ENCODE measurements around the gene RNF4.
"Not testable (repeated sequence)": the region's sequence is repeated elsewhere in the genome, so short reads cannot be mapped to it uniquely, and the experiment has no call there.

RNF4 gene

GRCh38 chr4:2546286-2546823 is 77.4 kb downstream of the RNF4 start:
- DNase-seq (ENCODE audit: low spot score) = no peak
- no peak for TF ChIP-seq CTCF (IDR thresholded peaks at IDR 0.05; ENCODE audit: extremely low read depth, missing control alignments)

- DNase-seq (ENCODE audit: low spot score) = not testable (repeated sequence)
Observed at GRCh38 chr4:2546961-2547691, 78.2 kb downstream of the RNF4 start.

- no peak for DNase-seq (ENCODE audit: low spot score)
- no peak for TF ChIP-seq CTCF (IDR thresholded peaks at IDR 0.05; ENCODE audit: extremely low read depth, missing control alignments)
Observed at GRCh38 chr4:2551118-2551517, 82.2 kb downstream of the RNF4 start.

GRCh38 chr4:2552806-2553205 is 83.9 kb downstream of the RNF4 start:
- DNase-seq (ENCODE audit: low spot score) = no peak
- TF ChIP-seq CTCF (IDR thresholded peaks at IDR 0.05; ENCODE audit: extremely low read depth, missing control alignments) = no peak

- TF ChIP-seq CTCF (IDR thresholded peaks at IDR 0.05; ENCODE audit: extremely low read depth, missing control alignments) = no peak
- no peak for DNase-seq (ENCODE audit: low spot score)
Observed at GRCh38 chr4:2558301-2558700, 89.4 kb downstream of the RNF4 start.

- no peak for DNase-seq (ENCODE audit: low spot score)
- no peak for TF ChIP-seq CTCF (IDR thresholded peaks at IDR 0.05; ENCODE audit: extremely low read depth, missing control alignments)
Observed at GRCh38 chr4:2560167-2560566, 91.3 kb downstream of the RNF4 start.
